Measurements from ENCODE around the gene ZNF101. TPM values are rescaled to one million over a fixed set of nuclear protein-coding genes. Genes with fewer than 3 reads are reported as not detected.

Gene ZNF101
- total and polyA plus RNA-seq, 2 donors (not counting 1 experiment from before 2014, with no cell fraction given) = 15.2 to 74.3 TPM

GRCh38 chr19:19632661-19633060 lies 36.0 kb upstream of the ZNF101 start:
- DNase-seq (no peak), ATAC-seq (ENCODE audit: low read depth) (no peak)
- no peak overlapping the region for H3K9ac ChIP-seq (ENCODE audit: low read length)
- Mint-ChIP-seq H3K27ac (no peak overlapping the region), H3K9me3 (ENCODE audit: insufficient read depth) (no peaks in the 10 kb centered on the region), H3K4me3 (no peak overlapping the region), H3K27me3 (no peaks in the 10 kb centered on the region), H3K4me1 (peaks cover 6% of the 10 kb centered on the region)
- no peak for TF ChIP-seq EZH2 (IDR thresholded peaks at IDR 0.05; ENCODE audit: borderline replicate concordance, insufficient read depth, low read depth, low read length, poor library complexity, severe bottlenecking)
- TF ChIP-seq CTCF (IDR thresholded peaks at IDR 0.05) = no peak
- intact Hi-C loops (cut with micrococcal nuclease) = no loop called here
- peaks cover 0 to 63% of the 10 kb centered on the region in 2 experiments for H3K36me3 ChIP-seq (replicated peaks in 1 of 2; ENCODE audit: control extremely low read depth in 1 of 2, control insufficient read depth in 1 of 2, extremely low read depth in 1 of 2, insufficient read depth in 2 of 2, low read length in 1 of 2)
- peaks cover 0 to 12% of the 10 kb centered on the region in 2 donors for H3K4me1 ChIP-seq (ENCODE audit: control insufficient read depth in 2 of 2, insufficient read depth in 2 of 2, low read length in 2 of 2)
- no peaks in the 10 kb centered on the region for H3K27me3 ChIP-seq (replicated peaks in 1 of 4; ENCODE audit: control extremely low read depth in 1 of 4, control insufficient read depth in 3 of 4, insufficient read depth in 4 of 4, low read length in 3 of 4)
- no peak overlapping the region for H2AFZ ChIP-seq (ENCODE audit: insufficient read depth, low read depth, low read length, poor library complexity, severe bottlenecking)
- whole genome bisulfite sequencing (ENCODE audit: insufficient coverage) = 93% methylated on average over 5 of the region's 5 CpGs
- H3K79me2 ChIP-seq (ENCODE audit: control insufficient read depth, insufficient read depth, low read length) = peaks cover 11% of the 10 kb centered on the region
- H3K27ac ChIP-seq (ENCODE audit: low read length in 2 of 2) = no peak overlapping the region
- H3K4me2 ChIP-seq (replicated peaks; ENCODE audit: low read depth, low read length, poor library complexity, severe bottlenecking) = no peak overlapping the region
- H3K4me3 ChIP-seq (ENCODE audit: control extremely low read depth in 1 of 5, extremely low read depth in 1 of 5, insufficient read depth in 1 of 5, low read depth in 2 of 5, low read length in 4 of 5) = no peak overlapping the region
- ChIA-PET POLR2A (no interaction called here), CTCF (no interaction called here)
- peaks cover 29% of the 10 kb centered on the region for H4K20me1 ChIP-seq (ENCODE audit: control insufficient read depth, insufficient read depth, low read length, poor library complexity, severe bottlenecking)
- peaks cover 0 to 4% (median 0%) of the 10 kb centered on the region in 3 donors for H3K9me3 ChIP-seq (ENCODE audit: control extremely low read depth in 1 of 3, control insufficient read depth in 2 of 3, insufficient read depth in 1 of 3, low read length in 2 of 3)

- H3K4me1 ChIP-seq (ENCODE audit: control insufficient read depth in 2 of 2, insufficient read depth in 2 of 2, low read length in 2 of 2) = peaks cover 0 to 6% of the 10 kb centered on the region in 2 donors
- ATAC-seq (ENCODE audit: low read depth) (no peak), DNase-seq (no peak)
- intact Hi-C loops (cut with micrococcal nuclease) = no loop called here
- peaks cover 0 to 5% (median 0%) of the 10 kb centered on the region in 3 donors for H3K9me3 ChIP-seq (ENCODE audit: control extremely low read depth in 1 of 3, control insufficient read depth in 2 of 3, insufficient read depth in 1 of 3, low read length in 2 of 3)
- H3K4me3 ChIP-seq (ENCODE audit: control extremely low read depth in 1 of 5, extremely low read depth in 1 of 5, insufficient read depth in 1 of 5, low read depth in 2 of 5, low read length in 4 of 5) = no peak overlapping the region
- H3K27me3 Mint-ChIP-seq = no peaks in the 10 kb centered on the region
- no peak overlapping the region for H3K9ac ChIP-seq (ENCODE audit: low read length)
- H3K36me3 ChIP-seq (replicated peaks in 1 of 2; ENCODE audit: control extremely low read depth in 1 of 2, control insufficient read depth in 1 of 2, extremely low read depth in 1 of 2, insufficient read depth in 2 of 2, low read length in 1 of 2) = peaks cover 0 to 72% of the 10 kb centered on the region in 2 experiments
- no peak overlapping the region for H3K4me2 ChIP-seq (replicated peaks; ENCODE audit: low read depth, low read length, poor library complexity, severe bottlenecking)
- ChIA-PET CTCF (interaction anchor here (1.3 kb wide), 1 partner anchor 102 kb away, joined by 3 read pairs; no protein-coding TSS in a partner anchor), POLR2A (interaction anchor here (0.6 kb wide), 3 partner anchors 26 to 785 kb away, joined by 4 to 10 read pairs (median 5); no protein-coding TSS in a partner anchor)
- TF ChIP-seq CTCF (IDR thresholded peaks at IDR 0.05) (no peak), EZH2 (IDR thresholded peaks at IDR 0.05; ENCODE audit: borderline replicate concordance, insufficient read depth, low read depth, low read length, poor library complexity, severe bottlenecking) (no peak)
- 96% methylated on average over 19 of the region's 22 CpGs for whole genome bisulfite sequencing (ENCODE audit: insufficient coverage)
- H3K9me3 Mint-ChIP-seq (ENCODE audit: insufficient read depth) = no peaks in the 10 kb centered on the region
- no peak overlapping the region for H3K27ac ChIP-seq (ENCODE audit: low read length in 2 of 2)
- H2AFZ ChIP-seq (ENCODE audit: insufficient read depth, low read depth, low read length, poor library complexity, severe bottlenecking) = no peak overlapping the region
- peak overlapping the region; percentile 20 for H3K27ac Mint-ChIP-seq
- H3K4me1 Mint-ChIP-seq = peaks cover 3% of the 10 kb centered on the region
- H4K20me1 ChIP-seq (ENCODE audit: control insufficient read depth, insufficient read depth, low read length, poor library complexity, severe bottlenecking) = peaks cover 38% of the 10 kb centered on the region
- H3K4me3 Mint-ChIP-seq = no peak overlapping the region
- no peaks in the 10 kb centered on the region for H3K27me3 ChIP-seq (replicated peaks in 1 of 4; ENCODE audit: control extremely low read depth in 1 of 4, control insufficient read depth in 3 of 4, insufficient read depth in 4 of 4, low read length in 3 of 4)
- peaks cover 19% of the 10 kb centered on the region for H3K79me2 ChIP-seq (ENCODE audit: control insufficient read depth, insufficient read depth, low read length)
Measured at GRCh38 chr19:19633711-19634515, 34.7 kb upstream of the ZNF101 start.

All from B cell (primary cell).